Stimulated activated CD8-positive, alpha-beta memory T cell treated with anti-CD3 and anti-CD28 coated beads, Interleukin-4, amount 100 ng/mL, for 4 hours (primary cell): ENCODE data around the gene SLC27A3.
"Not testable (repeated sequence)": the region's sequence is repeated elsewhere in the genome, so short reads cannot be mapped to it uniquely, and the experiment has no call there.

Source experiments
- DNase-seq, 2 donors: peaks; one replicate each; pipeline ENCODE4 v3.0.0-alpha.2; 2020; ENCODE audit warnings: low read depth in 2 of 2, low spot score in 1 of 2

SLC27A3 gene

DNA sequence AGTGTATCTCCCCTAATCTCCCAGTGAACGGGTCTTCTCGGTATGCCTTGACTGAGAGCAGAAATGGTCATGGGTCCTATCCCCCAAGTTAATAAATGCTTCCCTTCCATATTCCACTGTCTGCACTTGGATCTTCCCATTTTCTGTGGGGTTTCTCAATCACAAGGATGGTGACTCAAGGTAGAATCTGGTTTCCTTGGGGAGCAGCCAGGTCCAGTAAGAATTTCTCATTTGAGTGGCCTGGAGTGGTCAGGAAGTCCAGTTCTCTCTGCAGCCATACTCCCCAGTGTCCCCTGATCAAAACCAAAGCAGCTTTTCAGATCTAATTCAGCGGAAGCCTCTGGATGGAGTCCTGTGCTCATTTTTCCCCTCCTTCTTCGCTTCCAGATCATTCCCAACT is 14.8 kb upstream of the SLC27A3 start:
- DNase-seq, result no peak

DNA sequence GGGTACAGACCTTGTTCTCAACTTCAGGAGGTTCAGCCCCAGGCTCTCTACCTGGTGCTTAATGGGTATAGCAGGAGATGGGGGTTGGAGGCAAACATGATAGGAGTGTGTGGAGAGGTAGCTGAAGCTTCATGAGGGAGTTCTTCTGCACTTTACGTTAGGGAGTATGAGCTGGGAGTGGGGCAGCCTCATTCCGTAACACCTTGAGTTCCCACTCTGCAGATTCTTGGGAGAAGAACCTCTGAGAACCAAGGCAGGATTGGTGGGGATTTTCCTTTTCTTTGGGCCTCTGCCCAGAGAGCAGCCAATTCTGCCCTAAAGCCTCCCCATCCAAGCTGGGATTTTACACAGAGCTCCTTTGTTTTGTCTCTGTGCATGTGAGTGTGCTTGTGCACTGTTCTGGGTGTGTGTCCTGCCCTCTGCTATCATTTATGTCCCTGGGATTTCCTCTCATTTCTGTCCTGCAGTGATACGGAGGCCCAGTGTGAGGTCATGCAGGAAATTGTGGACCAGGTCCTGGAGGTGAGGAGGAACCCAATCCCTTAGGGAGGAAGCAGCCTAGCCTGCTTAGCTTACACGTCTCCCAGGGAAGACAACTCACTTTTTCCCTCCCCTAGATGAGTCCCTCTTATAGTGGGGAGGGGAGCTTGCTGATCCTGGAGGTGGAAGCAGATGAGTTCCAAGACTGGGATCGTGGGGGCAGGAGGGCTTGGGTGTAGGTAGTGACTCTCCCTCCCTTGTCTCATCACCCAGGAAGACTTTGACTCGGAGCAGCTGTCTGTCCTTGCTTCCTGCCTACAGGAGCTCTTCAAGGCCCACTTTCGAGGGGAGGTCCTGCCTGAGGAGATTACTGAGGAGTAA is 11.6 kb upstream of the SLC27A3 start:
- DNase-seq, result no peak

DNA sequence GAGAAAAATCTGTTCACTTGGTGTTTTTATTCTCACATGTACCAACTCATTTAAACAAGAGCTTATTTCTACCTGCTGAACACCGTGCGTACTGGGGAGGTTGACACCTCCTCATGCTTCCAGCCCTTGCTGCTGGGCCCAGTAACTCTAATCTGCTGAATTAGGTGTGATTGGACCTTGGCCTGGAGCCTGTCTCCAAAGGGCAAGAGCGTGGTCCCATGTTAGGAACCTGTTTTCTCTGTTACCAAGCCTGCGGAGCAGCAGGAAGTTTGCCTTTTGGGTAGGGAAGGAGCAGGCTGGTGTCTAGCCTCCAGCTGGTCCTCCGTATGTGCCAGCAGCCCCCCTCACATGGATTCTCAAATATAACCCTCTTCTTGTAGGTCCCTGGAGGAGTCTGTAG is 10.9 kb upstream of the SLC27A3 start:
- DNase-seq, result no peak

DNA sequence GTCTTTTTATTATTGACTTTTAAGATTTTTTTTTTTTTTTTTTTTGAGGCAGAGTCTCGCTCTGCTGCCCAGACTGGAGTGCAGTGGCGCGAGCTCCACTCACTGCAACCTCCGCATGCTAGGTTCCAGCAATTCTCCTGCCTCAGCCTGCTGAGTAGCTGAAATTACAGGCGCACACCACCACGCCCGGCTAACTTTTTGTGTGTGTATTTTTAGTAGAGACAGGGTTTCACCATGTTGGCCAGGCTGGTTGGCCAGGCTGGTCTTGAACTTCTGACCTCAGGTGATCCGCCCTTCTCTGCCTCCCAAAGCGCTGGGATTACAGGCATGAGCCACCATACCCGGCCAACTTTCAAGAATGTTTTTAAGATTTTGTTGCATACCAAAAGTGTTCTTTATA is 8.5 kb upstream of the SLC27A3 start:
- DNase-seq, result not testable (repeated sequence)

DNA sequence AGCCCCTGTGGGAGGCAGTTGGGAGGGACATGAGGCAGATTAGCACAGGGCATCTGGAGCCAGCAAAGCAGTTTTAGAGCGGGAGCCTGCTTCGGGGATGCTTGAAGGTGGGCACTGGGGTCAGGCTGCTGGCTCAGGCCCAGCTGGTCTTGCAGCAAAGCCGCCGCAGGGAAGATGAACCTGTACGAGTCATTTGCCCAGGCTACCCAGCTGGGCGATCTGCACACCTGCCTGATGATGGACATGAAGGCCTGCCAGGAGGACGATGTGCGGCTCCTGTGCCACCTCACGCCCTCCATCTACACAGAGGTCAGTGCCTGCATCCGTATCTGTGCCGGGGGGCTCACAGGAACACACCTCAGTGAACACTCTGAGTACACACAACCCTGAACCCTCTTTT is 7.7 kb upstream of the SLC27A3 start:
- no peak for DNase-seq

DNA sequence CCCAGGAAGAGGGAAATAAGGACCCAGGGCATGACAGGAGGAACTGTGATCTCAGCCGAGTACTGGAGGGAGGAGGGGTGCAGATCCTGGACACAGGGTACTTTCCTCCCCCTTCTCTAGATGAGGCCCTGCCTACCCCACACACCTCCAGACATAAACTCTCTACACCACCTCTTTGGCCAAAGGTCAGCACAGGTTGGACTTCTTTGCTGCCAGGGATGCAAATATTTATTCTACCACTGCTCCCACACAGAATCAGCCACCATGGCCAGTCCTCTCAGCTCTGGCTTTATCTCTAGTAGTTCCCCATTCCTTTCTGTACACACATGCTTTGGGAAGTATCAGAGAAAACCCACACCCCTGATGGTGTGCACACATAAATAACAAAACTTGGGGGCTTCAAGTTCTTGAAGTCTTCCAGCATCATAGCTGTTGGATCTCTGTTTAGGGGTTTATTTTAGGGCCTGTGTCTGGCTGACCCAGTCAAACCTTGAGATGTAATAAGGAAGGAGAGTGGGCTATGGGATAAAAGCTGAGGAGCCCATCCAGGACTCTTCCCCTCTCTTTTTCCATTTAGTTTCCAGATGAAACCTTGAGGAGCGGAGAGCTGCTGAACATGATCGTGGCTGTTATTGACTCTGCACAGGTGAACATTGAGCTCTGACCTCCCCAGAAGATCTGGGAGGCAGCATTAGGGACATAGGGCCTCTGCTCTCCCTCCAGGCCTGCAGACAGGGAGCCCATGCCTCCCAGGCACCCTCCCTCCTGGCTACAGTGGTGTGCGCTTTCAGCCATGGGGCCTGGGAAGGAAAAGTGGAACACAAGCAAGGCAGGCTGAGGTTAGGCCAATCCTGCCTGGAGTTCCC is 6.7 kb upstream of the SLC27A3 start:
- no peak for DNase-seq

DNA sequence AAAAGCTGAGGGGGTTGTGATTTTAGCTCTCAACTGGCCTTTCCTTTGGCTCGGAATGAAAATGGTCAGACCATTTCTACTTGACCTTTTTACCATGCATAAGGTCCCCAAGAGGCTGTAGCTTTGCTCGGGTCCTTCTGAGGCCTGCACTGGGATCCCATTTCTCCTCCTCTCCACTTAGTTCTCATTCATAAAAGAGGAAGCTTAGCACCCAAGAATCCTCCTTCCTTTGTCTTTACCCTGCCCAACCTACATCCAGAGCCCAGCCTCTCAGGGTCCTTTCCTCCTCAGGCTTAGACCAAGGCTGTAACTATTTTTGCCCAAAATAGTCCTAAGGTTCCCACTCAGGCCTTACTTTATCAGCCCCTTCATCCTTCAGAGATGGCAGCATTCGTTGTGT is 6.0 kb upstream of the SLC27A3 start:
- DNase-seq, result no peak

DNA sequence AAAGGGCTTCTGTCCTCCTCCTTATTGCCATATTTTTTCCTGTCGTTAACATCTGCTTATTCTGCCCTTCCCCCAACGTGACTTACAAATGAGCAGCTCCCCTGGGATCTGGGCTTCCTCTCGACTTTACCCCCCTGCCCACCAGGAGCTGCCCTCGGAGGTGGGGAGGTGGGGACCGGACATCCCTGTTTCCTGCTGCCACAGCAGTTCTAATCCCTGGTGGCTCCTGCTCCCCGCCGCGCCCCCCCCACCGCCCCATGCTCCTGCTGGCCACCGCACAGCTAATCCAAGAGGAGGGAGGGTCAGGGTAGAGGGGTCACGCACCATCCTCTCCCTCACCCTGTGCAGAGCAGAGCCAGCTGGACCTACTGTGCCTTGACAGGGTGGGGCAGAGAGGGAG is 4.4 kb upstream of the SLC27A3 start:
- no peak for DNase-seq

DNA sequence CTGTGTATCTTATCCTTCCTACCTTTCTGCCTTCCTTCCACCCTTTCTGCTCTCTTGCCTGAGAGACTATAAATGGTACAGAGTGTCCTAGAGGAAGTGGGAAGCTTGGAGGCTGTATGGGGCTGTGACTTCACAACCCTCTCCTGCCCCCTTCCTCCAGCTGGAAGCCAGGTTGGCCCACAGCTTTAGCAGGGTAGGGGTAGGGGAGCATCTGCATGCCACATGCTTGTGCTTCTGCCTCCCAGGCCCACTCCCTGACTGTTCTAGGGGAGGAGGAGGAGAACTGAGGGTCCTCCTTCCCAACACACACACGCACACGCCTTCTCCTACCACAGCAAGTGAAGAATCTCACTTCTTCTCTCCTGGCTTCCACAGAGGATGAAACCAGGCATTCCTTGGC is 3.9 kb upstream of the SLC27A3 start:
- no peak for DNase-seq

DNA sequence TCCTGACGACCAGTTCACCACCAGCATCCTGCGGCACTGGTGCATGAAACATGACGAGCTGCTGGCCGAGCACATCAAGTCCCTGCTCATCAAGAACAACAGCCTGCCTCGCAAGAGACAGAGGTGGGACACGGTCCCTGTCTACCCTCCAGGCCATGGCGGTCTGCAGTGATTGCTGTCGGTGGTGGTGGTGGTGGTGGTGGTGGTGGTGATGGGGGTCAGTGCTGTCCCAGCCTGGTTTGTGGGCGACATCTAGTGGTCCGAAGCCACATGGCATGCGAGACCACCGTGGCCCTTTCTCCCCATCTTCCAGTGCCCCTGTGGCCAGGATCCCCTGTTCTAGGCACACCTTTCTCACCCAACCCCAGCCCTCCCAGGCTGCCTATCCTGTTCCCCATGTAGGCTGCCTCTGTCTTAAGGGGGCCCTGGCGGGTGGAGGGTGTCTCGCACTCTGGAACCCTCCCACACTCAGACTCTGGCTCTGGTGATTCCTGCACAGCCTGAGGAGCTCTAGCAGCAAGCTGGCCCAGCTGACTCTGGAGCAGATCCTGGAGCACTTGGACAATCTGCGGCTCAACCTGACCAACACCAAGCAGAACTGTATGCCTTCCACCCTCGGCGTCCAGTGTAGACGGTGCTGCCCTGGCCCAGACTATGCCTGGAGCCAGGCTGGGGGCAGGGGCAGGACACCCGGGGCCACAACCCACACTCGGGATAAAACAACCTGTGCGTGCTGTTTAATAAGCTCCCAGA is 3.2 kb upstream of the SLC27A3 start:
- no peak for DNase-seq

DNA sequence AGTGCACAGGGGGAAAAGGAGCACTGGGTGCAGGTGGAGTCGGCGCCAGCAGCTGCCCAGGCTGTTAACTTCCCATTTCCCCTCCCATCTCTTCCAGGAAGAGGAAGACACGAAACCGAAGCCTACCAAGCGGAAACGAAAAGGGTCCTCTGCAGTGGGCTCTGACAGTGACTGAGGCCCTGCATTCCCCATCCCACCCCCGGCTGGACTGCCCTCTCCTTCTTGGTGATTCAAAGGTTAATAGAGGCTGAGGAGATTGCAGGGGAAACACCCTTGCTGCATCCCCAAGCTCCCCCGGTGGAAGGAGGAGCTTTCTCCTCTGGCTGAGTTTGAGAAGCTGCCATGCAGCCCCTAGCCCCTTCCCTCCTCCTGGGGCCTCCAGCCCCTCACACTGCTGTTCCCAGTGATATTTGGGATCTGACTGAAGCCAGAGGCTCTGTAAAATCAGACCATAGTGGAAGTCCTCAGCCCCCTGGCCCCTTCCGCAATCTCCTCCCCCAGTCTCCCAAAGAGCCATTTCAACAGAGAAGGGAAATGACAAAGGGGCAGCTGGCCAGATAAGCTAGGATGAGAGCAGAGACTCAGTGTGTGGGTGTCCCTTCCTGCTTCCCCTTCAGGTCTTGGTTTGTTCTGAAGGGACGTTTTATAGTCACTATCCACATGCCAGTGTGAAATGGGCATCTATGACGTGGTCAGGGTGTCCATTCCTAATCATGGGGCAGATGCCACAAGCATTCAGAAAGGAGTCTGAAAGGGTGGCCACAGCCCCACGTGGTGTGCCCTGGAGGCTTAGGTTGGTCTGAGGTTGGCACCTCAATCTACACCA is 1.9 kb upstream of the SLC27A3 start:
- DNase-seq, result no peak

DNA sequence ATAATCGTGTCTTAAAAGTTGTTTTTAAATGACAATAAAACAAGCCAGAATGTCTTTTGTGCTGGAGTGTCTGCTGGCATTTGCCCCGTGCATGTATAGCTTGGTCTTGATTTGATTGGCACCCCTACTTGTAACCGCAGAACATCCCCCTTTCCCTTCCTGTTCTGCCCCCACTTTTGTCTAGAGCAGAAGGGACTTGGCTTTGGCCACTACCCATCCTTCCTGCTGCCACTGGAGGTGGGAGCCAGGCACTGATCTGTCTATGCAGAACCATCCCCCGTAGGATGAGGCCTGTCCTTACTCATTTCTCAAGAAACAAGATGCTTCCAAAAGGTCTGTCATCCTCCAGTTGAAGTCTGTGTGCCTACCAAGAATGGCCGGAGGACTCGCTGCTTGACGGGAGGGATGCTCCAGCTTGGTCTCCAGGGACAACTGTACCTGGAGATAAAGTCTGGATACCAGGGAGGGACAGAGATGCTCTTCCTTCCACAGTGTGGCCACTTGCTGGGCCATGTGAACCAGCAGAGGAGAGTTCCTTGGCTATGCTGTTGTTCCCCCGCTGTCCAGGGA is 1.1 kb upstream of the SLC27A3 start:
- DNase-seq, result no peak

DNA sequence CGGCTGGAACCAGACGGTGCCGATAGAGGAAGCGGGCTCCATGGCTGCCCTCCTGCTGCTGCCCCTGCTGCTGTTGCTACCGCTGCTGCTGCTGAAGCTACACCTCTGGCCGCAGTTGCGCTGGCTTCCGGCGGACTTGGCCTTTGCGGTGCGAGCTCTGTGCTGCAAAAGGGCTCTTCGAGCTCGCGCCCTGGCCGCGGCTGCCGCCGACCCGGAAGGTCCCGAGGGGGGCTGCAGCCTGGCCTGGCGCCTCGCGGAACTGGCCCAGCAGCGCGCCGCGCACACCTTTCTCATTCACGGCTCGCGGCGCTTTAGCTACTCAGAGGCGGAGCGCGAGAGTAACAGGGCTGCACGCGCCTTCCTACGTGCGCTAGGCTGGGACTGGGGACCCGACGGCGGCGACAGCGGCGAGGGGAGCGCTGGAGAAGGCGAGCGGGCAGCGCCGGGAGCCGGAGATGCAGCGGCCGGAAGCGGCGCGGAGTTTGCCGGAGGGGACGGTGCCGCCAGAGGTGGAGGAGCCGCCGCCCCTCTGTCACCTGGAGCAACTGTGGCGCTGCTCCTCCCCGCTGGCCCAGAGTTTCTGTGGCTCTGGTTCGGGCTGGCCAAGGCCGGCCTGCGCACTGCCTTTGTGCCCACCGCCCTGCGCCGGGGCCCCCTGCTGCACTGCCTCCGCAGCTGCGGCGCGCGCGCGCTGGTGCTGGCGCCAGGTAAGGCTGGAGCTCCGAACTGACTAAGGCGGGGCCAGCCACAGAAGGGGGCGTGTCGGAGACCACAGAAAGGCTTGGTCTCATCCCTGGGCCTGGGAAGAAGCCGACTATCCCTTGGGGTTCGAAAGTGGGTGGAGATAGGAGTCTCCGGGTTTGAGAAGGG is 486 bp downstream of the SLC27A3 start:
- peak in 1 of 2 donors; percentile 38 for DNase-seq

DNA sequence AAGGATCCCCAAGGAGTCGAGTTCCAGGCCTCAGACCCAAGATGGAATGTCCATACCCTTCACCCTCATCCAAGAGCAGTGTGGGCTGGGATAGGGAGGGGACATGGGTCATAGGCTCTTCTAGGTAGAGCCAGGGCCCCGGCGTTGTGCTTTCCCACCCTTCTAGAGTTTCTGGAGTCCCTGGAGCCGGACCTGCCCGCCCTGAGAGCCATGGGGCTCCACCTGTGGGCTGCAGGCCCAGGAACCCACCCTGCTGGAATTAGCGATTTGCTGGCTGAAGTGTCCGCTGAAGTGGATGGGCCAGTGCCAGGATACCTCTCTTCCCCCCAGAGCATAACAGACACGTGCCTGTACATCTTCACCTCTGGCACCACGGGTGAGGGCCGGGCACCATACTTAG is 1.1 kb downstream of the SLC27A3 start:
- DNase-seq, result no peak

DNA sequence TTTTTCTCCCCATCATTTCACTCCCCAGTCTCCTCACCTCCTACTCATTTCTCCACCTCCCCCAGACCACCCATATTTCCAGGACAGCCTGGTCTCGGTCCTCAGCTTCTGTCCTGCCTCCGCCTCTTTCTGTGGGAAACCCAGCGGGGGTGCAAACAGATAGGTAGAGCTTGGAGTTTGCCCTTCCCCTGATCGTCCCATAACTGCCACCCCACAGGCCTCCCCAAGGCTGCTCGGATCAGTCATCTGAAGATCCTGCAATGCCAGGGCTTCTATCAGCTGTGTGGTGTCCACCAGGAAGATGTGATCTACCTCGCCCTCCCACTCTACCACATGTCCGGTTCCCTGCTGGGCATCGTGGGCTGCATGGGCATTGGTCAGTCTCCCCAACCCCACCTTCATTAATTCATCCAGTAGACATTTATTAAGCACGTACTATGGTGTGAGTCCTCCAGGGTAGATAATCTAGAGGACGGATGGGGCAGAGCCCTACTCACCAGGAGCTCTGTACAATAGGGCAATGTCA is 1.7 kb downstream of the SLC27A3 start:
- no peak for DNase-seq

DNA sequence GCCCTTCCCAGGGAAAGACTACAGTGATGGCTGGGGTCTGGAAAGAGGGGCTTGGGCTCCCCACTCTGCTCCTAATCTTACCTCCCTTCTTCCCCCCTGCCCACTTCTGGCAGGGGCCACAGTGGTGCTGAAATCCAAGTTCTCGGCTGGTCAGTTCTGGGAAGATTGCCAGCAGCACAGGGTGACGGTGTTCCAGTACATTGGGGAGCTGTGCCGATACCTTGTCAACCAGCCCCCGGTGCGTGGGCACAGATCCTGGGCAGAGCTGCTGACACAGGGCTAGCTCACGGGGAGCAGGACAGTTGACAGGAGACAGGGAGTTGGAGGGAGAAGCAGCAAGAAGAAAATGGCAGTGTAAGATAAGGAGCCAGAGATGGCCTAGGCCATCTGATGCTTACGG is 2.4 kb downstream of the SLC27A3 start:
- no peak for DNase-seq

DNA sequence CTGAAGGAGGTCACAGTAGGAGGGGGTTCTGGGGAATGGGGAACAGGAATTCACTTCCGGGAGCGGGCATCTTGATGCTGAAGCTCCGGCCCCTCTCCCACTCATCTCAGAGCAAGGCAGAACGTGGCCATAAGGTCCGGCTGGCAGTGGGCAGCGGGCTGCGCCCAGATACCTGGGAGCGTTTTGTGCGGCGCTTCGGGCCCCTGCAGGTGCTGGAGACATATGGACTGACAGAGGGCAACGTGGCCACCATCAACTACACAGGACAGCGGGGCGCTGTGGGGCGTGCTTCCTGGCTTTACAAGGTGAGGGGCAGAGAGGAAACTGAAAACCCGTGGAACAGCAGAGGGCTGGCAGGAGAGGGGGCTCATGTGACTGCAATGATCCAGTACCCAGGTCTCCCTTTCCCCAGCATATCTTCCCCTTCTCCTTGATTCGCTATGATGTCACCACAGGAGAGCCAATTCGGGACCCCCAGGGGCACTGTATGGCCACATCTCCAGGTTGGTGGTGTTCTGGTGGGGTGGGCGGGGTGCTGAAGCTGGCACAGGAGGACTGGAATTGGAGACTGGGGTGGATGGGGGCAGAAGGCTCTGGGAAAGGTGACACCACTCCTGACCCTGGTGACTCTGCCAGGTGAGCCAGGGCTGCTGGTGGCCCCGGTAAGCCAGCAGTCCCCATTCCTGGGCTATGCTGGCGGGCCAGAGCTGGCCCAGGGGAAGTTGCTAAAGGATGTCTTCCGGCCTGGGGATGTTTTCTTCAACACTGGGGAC is 3.0 kb downstream of the SLC27A3 start:
- no peak for DNase-seq

DNA sequence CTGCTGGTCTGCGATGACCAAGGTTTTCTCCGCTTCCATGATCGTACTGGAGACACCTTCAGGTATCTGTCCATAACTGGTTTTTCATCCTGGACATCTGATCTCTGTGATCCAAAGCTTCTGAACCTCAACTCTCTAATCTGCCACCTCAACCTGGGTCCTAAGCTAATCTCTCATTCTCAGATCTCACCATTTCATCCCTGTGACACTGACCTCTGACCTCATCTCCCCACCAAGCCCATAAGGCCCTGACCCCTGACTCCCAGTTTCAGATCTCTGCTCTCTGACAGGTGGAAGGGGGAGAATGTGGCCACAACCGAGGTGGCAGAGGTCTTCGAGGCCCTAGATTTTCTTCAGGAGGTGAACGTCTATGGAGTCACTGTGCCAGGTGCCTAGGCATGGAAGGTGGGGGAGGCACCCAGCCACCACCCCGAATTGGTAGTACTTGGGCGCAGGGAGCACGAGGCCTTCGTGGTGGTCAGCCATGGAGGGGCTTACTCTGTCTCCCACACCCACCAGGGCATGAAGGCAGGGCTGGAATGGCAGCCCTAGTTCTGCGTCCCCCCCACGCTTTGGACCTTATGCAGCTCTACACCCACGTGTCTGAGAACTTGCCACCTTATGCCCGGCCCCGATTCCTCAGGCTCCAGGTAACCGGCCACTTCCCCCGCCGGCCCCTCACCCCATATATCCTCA is 3.8 kb downstream of the SLC27A3 start:
- no peak for DNase-seq
